Neural cell (in vitro differentiated cells): ENCODE results near the gene ADCY1. TPM values are rescaled to one million over a fixed set of nuclear protein-coding genes. Genes with fewer than 3 reads are reported as not detected.

Experiments used
- H2AFZ ChIP-seq: fragments of 200-600, 300-800 bp; sonication (generic), shearing (Covaris generic); 2 replicates; pipeline ENCODE4 v1.6.0; 2014; ENCODE audit warnings: low read depth, mild to moderate bottlenecking, antibody characterized with exemption, low read length, moderate library complexity
- H3F3A ChIP-seq: fragments of 200-600 bp; shearing (Covaris generic); 2 replicates; pipeline ENCODE4 v1.6.1; 2016; ENCODE audit warnings: mild to moderate bottlenecking, moderate library complexity, mixed read lengths, antibody characterized with exemption, low read length; ENCODE audit not compliant: insufficient read depth, poor library complexity, severe bottlenecking
- H3K27ac ChIP-seq: fragments of 200-600, 300-800 bp; sonication (generic), shearing (Covaris generic); 2 replicates; pipeline ENCODE4 v1.5.1; 2014; ENCODE audit warnings: mild to moderate bottlenecking, low read length, moderate library complexity
- H3K27me3 ChIP-seq: fragments of 300-800, 200-600 bp; sonication (generic), shearing (Covaris generic); 2 replicates; pipeline ENCODE4 v1.6.0; 2014; ENCODE audit warnings: mild to moderate bottlenecking, low read depth, low read length, moderate library complexity; ENCODE audit not compliant: insufficient read depth
- H3K36me3 ChIP-seq: fragments of 300-800, 200-600 bp; sonication (generic), shearing (Covaris generic); 2 replicates; pipeline ENCODE4 v1.5.1; 2014; ENCODE audit warnings: mild to moderate bottlenecking, antibody characterized with exemption, low read length, moderate library complexity; ENCODE audit not compliant: insufficient read depth
- H3K4me2 ChIP-seq: fragments of 300-800, 200-600 bp; sonication (generic), shearing (Covaris generic); 2 replicates; pipeline ENCODE4 v1.6.0; 2014; ENCODE audit warnings: mild to moderate bottlenecking, low read length
- H3K4me3 ChIP-seq: fragments of 300-800, 200-600 bp; sonication (generic), shearing (Covaris generic); 2 replicates; pipeline ENCODE4 v1.5.1; 2014; ENCODE audit warnings: mild to moderate bottlenecking, low read length, moderate library complexity
- H3K79me2 ChIP-seq: fragments of 200-600 bp; shearing (Covaris generic); replicated peaks from 2 replicates; pipeline ENCODE4 v1.6.0; 2014; ENCODE audit warnings: mild to moderate bottlenecking, low read length, moderate library complexity; ENCODE audit not compliant: insufficient read depth
- H3K9ac ChIP-seq: fragments of 300-800, 200-600 bp; sonication (generic), shearing (Covaris generic); 2 replicates; pipeline ENCODE4 v1.6.1; 2016; ENCODE audit warnings: mild to moderate bottlenecking, low read length, mixed read lengths
- H3K9me2 ChIP-seq: fragments of 200-600 bp; shearing (Covaris generic); 2 replicates; pipeline ENCODE4 v1.6.1; 2016; ENCODE audit warnings: mild to moderate bottlenecking, low read length, mixed read lengths; ENCODE audit not compliant: insufficient read depth
- H3K9me3 ChIP-seq: fragments of 200-600, 300-800 bp; sonication (generic), shearing (Covaris generic); 2 replicates; pipeline ENCODE4 v1.6.1; 2016; ENCODE audit warnings: mild to moderate bottlenecking, mixed run types, low read length, moderate library complexity, mixed read lengths
- H4K20me1 ChIP-seq: fragments of 200-600 bp; shearing (Covaris generic); 2 replicates; pipeline ENCODE4 v1.6.1; 2016; ENCODE audit warnings: mild to moderate bottlenecking, mixed run types; ENCODE audit not compliant: insufficient read depth
- CTCF ChIP-seq: fragments of 450-650 bp; IDR thresholded peaks from 2 replicates; pipeline ENCODE4 v1.5.1; 2014; ENCODE audit warnings: antibody characterized with exemption, mild to moderate bottlenecking, moderate library complexity; ENCODE audit not compliant: poor library complexity, severe bottlenecking
- EP300 ChIP-seq: fragments of 450-650 bp; conservative IDR thresholded peaks from 2 replicates; pipeline ENCODE4 v1.6.1; 2014; ENCODE audit warnings: antibody characterized with exemption, mild to moderate bottlenecking, moderate library complexity; ENCODE audit not compliant: poor library complexity, severe bottlenecking
- EZH2 ChIP-seq: fragments of 200-600, 300-800 bp; shearing (Covaris generic), sonication (generic); IDR thresholded peaks from 2 replicates; pipeline ENCODE4 v1.6.1; 2014; ENCODE audit warnings: antibody characterized with exemption, low read length, borderline replicate concordance, mild to moderate bottlenecking; ENCODE audit not compliant: insufficient read depth, poor library complexity, severe bottlenecking
- MXI1 ChIP-seq: fragments of 450-650 bp; conservative IDR thresholded peaks from 2 replicates; pipeline ENCODE4 v1.6.1; 2014; ENCODE audit warnings: antibody characterized with exemption, mild to moderate bottlenecking; ENCODE audit not compliant: poor library complexity, severe bottlenecking
- POLR2AphosphoS5 ChIP-seq: IDR thresholded peaks from 2 replicates; pipeline ENCODE4 v1.6.1; 2012
- RAD21 ChIP-seq: fragments of 450-650 bp; conservative IDR thresholded peaks from 2 replicates; pipeline ENCODE4 v1.6.1; 2014; ENCODE audit warnings: antibody characterized with exemption, mild to moderate bottlenecking, moderate library complexity
- SMC3 ChIP-seq: fragments of 450-650 bp; conservative IDR thresholded peaks from 2 replicates; pipeline ENCODE4 v1.6.1; 2014; ENCODE audit warnings: antibody characterized with exemption, mild to moderate bottlenecking, moderate library complexity; ENCODE audit not compliant: poor library complexity
- TAF1 ChIP-seq: IDR thresholded peaks from 2 replicates; pipeline ENCODE4 v1.6.1; 2012; ENCODE audit warnings: low read depth
- polyA plus RNA-seq: library from polyadenylated mRNA; depleted of rRNA; stranded (reverse); fragments of >200 nt; gene quantifications from 2 replicates; pipeline ENCODE4 v1.2.3, GENCODE V29; 2014
- TF ChIP-seq, protein P1 (sequence below): IDR thresholded peaks from 2 replicates; pipeline ENCODE4 v1.6.1; 2012; ENCODE audit warnings: borderline replicate concordance

ADCY1 gene
- polyA plus RNA-seq, 1 donor from 2014 or later = 14.8 TPM

GRCh38 chr7:45658716-45659495 lies 84.7 kb downstream of the ADCY1 start:
- no peak overlapping the region for H3K27ac ChIP-seq
- no peaks in the 10 kb centered on the region for H4K20me1 ChIP-seq
- no peaks in the 10 kb centered on the region for H3K27me3 ChIP-seq
- TF ChIP-seq EZH2 (no peak), POLR2AphosphoS5 (no peak), CTCF (no peak), EP300 (no peak), RAD21 (no peak), SMC3 (no peak), MXI1 (no peak), TAF1 (no peak)
- TF ChIP-seq, protein P1, sequence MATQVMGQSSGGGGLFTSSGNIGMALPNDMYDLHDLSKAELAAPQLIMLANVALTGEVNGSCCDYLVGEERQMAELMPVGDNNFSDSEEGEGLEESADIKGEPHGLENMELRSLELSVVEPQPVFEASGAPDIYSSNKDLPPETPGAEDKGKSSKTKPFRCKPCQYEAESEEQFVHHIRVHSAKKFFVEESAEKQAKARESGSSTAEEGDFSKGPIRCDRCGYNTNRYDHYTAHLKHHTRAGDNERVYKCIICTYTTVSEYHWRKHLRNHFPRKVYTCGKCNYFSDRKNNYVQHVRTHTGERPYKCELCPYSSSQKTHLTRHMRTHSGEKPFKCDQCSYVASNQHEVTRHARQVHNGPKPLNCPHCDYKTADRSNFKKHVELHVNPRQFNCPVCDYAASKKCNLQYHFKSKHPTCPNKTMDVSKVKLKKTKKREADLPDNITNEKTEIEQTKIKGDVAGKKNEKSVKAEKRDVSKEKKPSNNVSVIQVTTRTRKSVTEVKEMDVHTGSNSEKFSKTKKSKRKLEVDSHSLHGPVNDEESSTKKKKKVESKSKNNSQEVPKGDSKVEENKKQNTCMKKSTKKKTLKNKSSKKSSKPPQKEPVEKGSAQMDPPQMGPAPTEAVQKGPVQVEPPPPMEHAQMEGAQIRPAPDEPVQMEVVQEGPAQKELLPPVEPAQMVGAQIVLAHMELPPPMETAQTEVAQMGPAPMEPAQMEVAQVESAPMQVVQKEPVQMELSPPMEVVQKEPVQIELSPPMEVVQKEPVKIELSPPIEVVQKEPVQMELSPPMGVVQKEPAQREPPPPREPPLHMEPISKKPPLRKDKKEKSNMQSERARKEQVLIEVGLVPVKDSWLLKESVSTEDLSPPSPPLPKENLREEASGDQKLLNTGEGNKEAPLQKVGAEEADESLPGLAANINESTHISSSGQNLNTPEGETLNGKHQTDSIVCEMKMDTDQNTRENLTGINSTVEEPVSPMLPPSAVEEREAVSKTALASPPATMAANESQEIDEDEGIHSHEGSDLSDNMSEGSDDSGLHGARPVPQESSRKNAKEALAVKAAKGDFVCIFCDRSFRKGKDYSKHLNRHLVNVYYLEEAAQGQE = no peak
- no peaks in the 10 kb centered on the region for H3F3A ChIP-seq
- no peak overlapping the region for H3K4me3 ChIP-seq
- no peaks in the 10 kb centered on the region for H3K36me3 ChIP-seq
- no peak overlapping the region for H3K4me2 ChIP-seq
- no peaks in the 10 kb centered on the region for H3K9me2 ChIP-seq
- H3K9me3 ChIP-seq = no peaks in the 10 kb centered on the region
- no peak overlapping the region for H2AFZ ChIP-seq
- no peaks in the 10 kb centered on the region for H3K79me2 ChIP-seq
- H3K9ac ChIP-seq = no peak overlapping the region

DNA sequence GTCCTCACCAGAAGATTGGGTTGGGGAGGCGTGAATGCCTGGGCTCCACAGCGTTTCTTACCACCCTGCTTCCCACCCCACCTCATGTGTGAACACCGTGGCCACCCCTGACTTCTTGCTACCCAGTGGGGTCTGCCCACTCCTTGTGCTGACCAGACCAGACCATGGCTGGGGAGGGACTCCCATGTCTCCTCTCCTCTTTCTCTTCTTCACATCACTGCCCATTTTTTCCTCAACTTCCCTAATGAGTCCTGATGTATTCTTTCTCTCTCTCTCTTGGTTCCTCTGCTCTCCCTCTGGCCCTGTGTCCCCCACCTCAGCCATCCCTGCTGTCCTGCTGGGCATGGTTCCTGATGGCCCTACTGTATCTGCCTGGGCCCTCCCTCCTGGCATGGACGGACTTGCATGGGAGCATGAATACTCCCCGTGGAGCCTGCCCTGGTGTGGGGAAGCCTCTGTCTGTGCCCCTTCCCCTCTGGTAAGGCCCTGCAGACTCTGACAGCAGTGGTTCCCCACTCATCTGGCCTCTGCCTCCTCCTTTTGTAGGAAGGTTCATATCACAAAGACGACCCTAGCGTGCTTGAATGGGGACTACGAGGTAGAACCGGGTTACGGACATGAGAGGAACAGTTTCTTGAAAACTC lies 85.5 kb downstream of the ADCY1 start:
- H2AFZ ChIP-seq = no peak overlapping the region
- H3K36me3 ChIP-seq = no peaks in the 10 kb centered on the region
- H3K9me2 ChIP-seq = no peaks in the 10 kb centered on the region
- H3K4me2 ChIP-seq = no peak overlapping the region
- H3K27ac ChIP-seq = no peak overlapping the region
- no peaks in the 10 kb centered on the region for H3K79me2 ChIP-seq
- TF ChIP-seq RAD21 (no peak), EZH2 (no peak), CTCF (no peak), POLR2AphosphoS5 (no peak), TAF1 (no peak), MXI1 (no peak), SMC3 (no peak)
- TF ChIP-seq, protein P1 = no peak
- no peak overlapping the region for H3K4me3 ChIP-seq
- H3F3A ChIP-seq = no peaks in the 10 kb centered on the region
- no peaks in the 10 kb centered on the region for H3K9me3 ChIP-seq
- no peaks in the 10 kb centered on the region for H4K20me1 ChIP-seq
- H3K9ac ChIP-seq = no peak overlapping the region
- no peaks in the 10 kb centered on the region for H3K27me3 ChIP-seq
